NCI-H1092 treated with DMSO at 0.1 percent for 48 hours (cell line): ENCODE results near the gene NAT14.
A peak's percentile ranks its signal among the peaks of the same experiment; 100 is the strongest.

Experiments used
- DNase-seq: peaks from one replicate; lab custom pipeline; 2025; lab: John Stamatoyannopoulos, UW

NAT14 gene

DNA sequence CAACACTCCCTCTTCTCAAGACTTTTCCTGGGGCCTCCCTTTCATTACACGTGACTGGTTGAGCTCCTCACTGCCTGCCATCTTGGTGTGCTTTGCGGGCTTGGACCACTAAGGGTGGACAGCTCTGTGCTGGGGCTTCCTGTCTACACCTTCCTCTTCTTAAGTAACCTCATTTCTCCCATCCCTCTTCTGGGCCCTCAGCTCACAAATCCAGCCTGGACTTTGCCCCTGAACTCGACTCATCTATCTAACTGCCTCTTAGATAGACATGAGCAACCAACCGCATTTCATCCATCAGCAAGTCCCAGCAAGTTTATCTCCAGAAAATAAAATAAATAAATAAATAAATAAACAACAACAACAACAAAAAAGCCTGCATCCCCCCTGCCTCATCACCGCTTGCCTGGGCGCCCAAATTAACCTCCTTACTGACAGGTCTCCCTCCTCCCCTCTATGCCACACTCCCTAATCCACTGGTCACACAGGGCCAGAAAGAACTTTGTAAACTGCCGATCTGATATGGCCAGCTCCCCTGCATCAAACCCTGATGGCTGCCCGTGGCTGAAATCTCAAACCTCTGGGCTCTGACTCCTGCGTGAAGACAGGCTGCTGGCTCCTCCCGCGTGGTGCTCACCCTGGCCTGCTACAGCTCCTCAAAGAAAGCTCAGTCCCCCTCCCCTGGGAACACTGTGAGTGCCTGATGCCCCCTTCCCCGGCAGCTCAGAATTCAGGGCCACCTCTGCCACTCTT is 31.3 kb upstream of the NAT14 start:
- no peak for DNase-seq

DNA sequence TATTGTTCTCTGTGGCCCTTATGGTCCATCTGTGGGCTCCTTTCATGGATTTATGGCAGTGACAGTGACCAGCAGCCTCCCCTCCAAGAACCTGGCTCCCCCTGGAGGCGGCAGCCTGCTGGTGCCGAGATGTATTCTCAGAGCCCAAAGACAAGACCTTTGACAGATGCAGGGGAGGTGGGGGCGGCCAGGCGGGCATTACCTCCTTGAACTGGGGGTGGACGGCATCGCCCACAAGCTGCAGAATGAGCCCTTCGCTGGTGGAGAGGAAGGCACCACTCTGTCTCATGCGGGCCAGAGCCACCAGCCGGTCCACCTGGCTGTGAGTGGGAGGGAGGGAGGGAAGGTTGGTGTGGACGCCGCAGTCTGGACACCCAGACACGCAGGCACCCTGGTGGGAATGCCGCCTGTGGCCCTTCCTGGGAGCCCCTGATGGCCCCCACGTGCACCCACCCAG is 30.2 kb upstream of the NAT14 start:
- no peak for DNase-seq

DNA sequence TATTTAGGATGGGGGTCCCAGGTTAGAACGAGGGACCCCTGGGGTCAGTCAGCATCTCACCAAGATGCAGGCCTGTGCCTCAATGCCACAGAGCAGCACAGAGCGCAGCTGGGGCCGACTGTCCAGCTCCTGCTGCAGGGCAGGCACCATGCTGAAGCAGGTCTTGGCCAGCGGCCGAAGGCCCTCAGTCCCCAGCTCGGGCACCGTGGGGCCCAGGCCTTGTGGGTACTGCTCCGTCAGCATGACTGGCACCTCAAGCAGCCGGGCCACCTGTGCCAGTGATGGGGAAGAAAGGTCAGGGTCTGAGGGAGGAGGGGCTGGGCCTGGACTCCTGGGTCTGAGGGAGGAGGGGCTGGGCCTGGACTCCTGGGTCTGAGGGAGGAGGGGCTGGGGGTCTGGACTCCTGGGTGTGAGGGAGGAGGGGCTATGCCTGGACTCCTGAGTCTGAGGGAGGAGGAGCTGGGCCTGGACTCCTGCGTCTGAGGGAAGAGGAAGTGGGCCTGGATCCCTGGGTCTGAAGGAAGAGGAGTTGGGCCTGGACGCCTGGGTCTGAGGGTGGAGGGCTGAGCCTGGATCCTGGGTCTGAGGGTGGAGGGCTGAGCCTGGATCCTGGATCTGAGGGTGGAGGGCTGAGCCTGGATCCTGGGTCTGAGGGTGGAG is 29.3 kb upstream of the NAT14 start:
- DNase-seq, result no peak

DNA sequence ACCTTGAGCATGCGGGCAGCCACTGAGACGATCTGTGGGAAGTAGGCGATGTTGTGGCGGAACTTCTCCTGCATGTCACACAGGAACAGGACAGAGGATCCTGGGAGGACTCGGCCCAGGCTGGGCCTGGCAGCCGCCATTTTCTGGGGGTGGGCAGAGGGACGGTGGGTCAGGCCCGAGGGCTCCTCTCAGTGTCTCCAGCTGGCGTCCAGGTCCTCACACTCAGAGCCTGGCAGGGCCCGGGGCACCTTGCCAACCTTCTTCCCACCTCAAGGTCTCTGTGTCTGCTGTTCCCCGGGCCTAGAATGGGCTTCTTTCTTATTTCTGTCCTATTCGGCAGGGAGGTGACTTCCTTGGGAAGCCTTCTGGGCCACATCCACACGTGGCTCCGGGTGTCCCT is 28.6 kb upstream of the NAT14 start:
- no peak for DNase-seq

DNA sequence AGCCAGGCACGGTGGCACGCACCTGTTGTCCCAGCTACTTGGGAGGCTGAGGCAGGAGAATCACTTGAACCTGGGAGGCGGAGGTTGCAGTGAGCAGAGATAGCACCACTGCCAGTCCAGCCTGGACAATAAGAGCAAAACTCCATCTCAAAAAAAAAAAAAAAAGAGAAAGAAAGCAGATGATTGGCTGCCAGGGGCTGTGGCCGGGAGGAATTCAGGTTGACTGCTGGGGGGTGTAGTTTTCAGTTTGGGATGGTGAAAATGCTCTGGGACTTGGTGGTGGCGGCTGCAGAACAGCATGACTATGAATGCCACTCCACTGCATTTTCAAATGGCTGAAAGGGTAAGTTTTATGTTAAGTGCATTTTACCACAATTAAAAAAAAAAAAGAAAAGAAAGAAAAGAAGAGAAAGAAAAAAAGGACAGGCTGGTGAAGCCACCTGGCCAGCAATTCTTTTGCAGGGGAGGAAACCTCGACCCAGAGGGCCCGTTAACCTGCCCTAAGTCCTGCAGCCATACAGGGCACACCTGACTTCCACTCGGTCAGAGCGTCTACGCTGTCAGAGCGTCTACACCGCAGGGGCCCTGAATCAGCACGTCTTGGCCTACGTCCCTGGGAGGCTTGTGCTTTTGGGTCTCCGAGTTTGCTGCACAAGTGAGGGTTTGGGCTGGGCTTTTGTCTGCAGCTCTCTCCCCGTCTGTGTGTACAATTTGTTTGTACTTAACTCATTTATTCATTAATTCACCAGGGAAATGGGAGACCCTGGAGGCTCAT is 27.1 kb upstream of the NAT14 start:
- DNase-seq, result no peak

DNA sequence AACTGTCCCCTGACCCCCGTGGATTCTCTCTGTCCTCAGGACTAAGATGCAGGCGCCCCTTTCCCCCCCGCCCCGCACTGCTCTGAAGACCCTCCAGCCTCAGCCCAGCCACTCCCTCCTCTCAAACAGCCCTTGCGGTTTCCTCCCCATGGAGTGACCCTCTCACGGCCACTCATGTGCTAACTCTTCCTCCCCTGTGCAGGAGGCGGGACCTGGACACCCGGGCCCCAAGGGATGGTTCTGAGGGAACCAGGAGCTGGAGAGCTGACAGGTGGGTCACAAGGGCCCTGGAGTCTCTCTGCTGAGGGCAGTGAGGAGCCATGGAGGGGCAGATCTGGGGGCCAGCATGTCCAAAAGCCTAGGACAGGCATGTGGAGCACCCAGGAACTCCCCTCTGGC is 25.4 kb upstream of the NAT14 start:
- no peak for DNase-seq

DNA sequence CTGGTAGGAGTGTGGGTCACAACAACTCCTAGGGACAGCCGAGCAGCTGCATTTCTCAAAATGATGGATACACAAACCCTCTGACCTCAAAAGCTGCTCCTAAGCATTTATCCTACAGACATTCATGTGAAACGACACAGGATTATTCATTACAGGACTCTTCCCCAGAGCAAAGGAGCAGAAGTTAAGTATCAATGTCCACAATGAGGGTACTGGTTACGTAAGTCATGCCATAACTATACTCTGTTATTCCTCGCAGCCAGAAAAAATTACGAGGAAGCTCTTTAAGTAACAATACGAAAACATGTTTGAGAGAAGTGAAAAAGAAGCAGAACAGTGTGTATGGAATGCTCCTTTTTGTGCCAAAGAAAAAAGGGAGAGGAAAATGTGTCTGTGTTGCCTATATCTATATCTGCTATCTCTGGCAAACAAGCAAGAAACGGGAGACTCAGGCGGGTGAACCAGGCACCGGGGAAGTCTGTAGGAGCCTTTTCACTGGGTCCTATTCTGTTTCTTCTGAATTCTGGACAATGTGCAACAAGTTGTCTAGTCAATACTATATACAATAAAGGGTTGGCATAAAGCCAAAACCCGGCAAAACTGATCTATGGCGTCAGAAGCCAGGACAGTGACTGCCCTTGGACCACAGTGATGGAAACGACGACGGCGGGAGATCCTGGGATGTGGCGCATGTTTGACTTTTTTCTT is 24.9 kb upstream of the NAT14 start:
- no peak for DNase-seq

DNA sequence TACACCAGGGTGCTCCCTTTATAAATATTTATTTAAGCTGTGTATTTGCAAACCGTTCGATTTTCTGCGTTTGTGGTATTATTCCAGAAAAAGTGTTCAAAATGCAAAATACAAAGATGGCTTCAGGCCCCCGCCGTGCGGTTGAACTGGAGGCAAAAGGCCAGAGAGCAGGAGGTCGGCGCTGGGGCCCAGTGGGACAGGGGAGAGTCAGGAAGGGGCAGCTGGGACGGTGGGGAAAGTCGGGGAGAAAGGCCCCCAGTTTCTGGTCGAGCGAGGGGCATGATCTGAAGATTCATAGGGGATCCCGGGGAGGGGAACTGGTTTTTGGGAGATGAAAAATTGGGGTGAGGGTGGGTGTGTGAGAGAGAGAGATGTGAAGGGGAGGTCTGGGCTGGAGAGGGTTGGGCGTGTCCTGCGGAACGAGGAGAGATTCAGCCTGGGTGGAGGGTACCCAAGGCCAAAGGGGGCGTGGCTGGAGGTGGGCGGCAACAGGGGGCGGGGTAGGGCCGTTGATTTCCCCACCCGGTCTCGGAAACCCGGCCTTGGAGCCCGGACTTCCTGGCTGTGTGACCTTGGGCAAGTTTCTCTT is 24.2 kb upstream of the NAT14 start:
- peak; percentile 9 for DNase-seq

DNA sequence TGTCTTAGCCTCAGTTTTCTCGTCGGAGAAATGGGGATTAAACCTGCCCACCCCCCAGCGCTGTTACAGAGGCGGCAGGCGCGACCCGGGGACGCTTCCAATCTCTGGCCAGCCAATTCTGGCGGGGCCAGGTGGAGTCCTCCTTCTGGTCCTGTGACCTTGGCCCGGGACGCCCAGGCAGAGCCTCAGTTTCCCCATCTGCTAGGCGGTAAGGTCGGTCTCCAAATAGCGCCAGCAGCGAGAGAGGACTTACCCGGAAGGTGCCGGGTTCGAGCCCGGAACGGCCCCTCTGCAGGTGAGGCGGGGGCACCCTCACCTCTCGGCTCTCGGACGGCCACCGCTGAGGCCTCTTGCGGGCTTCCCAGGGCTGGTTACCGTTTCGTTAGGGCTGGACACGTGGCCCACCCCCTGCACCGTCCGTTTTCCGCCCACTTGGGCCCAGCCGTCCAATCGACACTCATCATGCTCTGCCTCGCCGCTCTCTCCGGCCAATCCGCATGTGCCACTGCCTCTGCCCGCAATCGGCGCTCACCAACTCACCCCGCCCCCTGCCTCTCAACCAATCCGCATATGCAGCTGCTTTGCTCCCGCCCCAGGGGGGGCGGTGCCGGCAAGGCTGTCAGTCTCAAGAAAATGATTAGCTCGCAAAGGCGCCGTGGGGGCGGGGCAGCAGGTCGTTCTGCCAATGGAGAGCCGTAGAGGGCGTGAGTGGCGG is 23.6 kb upstream of the NAT14 start, which contains the start of gene ISOC2:
Gene ISOC2, minus strand, starts transcription at position 384 of the 715 bp plus-strand sequence. CDS start 5,156 bp downstream, outside the sequence.
- DNase-seq, result peak; percentile 97

DNA sequence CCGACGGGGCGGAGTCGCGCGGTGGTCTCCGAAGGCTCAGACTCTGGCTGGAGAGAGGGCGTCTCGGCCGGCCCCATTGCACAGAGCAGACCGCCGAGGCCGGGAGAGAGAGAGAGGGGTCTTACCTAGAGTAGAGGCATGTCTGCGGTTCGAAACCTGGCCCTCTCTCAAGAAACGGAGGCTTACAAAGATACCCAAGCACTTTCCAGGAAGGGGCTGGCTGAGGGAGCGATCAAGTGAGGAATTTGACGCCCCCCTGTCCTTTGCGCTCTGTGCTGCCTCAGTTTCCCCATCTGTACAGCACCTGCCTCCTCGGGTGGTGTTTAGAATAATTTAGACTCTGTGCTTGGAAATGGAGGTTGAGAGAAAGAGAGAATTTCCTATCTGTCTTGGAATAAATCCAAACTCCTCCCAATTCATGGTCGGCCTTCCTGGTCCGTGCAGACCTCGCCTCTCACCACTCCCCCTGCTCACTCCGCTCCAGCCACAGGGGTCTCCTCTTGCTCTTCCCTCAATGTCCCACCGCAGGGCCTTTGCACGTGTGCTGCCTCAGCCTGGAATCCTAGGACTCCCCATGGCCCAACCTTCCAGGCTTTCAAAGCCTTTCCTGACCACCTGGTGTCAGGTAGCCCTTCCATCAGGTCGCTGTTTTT is 22.9 kb upstream of the NAT14 start:
- no peak for DNase-seq

DNA sequence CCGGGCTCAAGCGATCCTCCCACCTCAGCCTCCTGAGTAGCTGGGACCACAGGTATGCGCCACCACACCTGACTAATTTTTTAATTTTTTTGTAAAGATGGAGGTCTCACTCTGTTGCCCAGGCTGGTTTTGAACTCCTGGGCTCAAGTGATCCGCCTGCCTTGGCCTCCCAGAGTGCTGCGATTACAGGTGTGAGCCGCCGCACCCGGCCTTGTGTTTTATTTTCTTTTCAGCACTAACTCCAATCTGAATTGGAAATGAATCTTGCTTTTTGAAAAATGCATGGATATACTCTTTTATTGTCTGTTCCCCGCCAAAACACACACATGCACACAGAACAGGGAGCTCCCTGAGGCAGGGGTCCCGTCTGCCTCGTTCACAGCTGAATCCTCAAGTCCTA is 22.3 kb upstream of the NAT14 start:
- no peak for DNase-seq

DNA sequence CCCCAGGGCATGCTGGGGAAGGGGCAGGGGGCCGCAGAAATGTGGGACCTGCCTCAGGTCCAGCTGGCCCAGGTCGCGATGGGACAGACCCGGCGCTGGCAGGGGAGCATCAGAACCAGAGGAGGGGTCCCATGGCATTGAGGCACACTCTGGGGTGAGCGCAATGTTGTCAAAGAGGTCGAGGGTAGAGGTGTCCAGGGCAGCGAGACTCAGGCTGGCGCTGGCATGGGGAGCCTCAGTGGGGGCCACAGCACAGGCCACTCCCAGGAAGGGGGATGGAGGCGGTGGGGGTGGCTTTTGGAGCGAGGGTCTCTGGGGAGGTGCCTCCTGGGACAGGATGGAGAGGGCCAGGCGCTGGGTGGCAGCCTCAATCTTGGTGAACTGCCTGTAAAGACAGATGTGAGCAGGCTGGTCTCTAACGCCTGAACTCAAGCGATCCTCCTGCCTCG is 21.4 kb upstream of the NAT14 start:
- no peak for DNase-seq

DNA sequence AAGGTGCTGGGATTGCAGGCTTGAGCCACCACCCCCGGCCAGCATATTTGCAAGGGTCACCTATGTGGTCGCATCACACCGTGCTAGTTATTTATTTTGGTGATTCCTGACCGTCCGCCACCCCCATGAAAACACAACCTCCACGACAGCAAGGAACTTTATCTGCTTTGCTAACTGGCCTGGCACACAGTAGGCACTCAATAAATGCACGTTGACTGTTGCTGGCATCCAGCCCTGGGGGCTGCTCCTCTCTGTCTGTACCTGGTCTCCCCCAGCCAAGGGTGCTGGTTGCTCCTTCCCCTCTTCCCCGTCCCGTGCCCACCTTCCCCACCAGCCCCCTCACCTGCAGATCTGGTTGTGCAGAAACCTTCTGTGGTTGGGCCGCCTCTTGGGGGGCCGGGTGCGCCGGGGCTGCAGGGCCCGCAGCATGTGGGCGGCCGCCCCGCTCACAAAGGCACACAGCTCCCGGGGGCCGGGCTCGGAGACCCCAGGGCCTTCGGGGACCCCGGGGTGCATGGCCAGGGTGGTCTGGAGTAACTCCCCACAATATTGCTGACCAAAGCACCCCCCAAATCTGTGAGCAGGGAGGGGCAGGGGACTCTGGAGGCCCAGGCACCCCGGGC is 20.8 kb upstream of the NAT14 start:
- DNase-seq, result no peak

DNA sequence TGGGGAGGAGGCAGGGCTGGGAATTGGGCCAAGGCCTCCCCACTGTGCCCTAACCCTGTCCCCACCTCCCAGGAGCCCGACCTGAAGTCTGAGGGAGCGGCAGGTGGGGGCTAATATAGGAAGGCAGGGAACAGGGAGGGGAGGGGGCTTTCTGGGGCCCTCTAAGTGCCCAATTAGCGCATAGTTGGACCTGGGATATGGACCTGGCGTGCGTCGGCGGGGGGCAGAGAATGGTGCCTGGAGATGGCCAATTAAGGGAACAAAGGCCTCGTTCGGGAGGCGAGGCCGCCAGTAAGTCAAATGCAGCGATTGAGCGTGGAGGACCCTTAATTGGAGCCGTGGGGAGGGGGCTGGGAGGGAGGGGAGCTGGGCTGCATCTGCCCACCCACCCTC is 20.3 kb upstream of the NAT14 start, which contains the start of gene C19orf85:
Gene C19orf85, minus strand, starts transcription at position 90 of the 393 bp plus-strand sequence. CDS start 197 bp downstream, outside the sequence.
- DNase-seq, result no peak

DNA sequence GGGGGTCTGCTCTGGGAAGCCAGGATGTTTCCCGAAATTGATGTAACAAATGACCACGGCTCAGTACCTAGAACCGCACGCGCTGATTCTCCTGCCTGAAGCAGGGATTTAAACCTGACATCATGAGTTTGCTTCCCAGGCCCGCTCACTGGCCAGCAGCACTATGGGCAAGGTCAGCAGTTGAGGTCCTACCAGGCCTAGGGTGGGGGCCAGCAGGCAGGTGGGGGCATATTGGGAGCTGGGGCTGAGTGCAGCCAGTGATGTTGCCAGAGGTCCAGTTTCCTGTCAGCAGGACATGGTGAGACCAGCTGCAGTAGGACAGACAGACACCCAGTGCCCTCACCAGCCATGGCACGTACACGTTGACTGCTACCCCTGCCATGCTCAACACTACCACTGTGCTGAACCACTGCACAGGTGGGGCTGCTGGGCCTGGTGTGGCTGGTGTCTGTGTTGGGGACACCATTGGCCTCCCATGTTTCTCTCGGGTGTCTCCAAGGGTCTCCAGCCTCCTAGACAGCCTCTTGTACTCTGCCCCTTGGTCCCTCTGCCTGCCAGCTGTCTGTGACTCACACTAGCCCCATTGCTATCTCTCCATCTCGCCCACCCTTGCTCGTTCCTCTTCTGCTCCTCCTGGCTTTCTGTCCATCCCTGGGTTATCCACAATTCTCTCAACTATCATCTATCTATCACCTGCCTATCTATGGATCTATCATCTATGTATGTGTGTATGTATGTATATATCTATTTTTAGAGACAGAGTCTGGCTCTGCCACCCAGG is 19.3 kb upstream of the NAT14 start:
- no peak for DNase-seq

DNA sequence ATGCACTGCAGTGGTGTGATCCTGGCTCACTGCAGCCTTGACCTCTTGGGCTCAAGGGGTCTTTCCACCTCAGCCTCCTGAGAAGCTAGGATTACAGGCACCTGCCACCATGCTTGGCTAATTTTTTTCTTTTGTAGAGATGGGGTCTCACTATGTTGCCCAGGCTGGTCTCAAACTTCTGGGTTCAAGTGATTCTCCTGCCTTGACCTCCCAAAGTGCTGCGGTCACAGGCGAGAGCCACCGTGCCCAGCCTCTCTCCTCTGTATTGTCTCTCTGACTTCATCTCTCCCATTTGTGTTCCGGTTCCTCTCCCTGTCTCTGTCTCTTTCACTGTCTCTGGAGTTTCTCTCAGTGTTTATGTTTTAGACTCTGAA is 18.8 kb upstream of the NAT14 start:
- no peak for DNase-seq

DNA sequence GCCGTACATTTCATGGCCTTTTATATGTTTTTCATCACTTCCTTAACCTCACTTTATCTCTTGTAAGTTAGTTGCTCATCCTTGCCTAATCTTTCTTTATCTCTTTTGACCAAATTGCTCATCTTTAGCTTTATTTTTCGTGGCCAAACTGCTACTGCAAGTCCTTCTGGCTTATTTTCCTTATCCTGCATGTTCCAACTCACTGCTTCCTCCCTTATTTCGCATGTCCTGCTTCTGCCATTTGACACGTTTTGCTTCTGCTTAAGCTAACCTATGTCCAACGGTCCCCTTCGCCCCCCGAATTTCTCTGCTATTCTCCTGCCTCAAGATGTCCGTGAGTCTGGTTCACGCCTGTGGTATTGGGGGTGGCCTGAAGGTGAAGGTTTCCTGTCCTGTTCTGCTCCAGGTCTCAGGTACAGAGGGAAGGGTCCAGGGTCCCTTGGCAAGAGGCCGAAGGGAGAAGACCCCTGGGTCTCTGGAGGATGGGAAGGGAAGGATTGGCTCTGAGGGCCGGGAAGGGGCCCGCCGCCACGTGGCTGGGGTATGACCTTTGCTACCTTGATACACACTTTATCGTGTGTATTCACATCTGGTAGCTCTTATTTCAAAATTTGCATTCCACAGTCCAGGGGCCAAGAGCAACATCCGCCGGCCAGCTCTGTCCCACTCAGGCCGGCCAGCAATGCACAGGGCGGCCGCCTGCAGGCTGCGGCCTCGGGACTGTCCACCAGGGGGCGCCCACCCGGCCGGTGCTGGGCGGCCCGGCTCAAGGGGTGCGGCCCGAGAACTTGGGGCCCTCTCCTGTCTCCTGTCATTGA is 17.5 kb upstream of the NAT14 start:
- no peak for DNase-seq

DNA sequence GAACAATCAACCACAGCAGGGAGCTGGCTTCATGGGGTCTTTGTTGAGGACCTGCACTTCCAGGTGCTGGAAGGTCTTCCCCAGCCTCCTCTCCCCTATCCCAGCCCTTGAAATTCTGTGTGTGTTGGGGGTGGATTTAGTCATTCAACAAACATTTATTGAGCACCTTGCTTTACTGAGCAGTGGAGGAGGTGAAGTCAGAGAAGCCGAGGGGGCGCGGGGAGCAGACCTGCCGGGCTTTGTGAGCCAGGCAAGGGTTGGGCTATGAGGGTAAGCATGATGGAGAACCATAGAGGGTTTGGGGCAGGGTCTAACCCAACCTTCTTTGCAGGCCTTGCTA is 17.0 kb upstream of the NAT14 start:
- DNase-seq, result no peak
